Right hindlimb (tissue), 1 donor: ENCODE measurements around the gene GRK5.
A peak's percentile ranks its signal among the peaks of the same experiment; 100 is the strongest.

Experiments used
- DNase-seq: peaks from one replicate; pipeline ENCODE4 v3.0.0-alpha.2; 2018

Gene GRK5

GRCh38 chr10:119347181-119347974, 140.0 kb downstream of the GRK5 start:
- DNase-seq, result peak; percentile 13

GRCh38 chr10:119348106-119348505, 140.7 kb downstream of the GRK5 start:
- peak; percentile 3 for DNase-seq

GRCh38 chr10:119348516-119349240, 141.3 kb downstream of the GRK5 start:
- DNase-seq, result peak; percentile 26

- peak; percentile 21 for DNase-seq
Observed at GRCh38 chr10:119349341-119349740, 142.0 kb downstream of the GRK5 start.

GRCh38 chr10:119349937-119350501, 142.6 kb downstream of the GRK5 start:
- peak; percentile 34 for DNase-seq

- DNase-seq, result peak; percentile 78
Observed at GRCh38 chr10:119350502-119351097, 143.2 kb downstream of the GRK5 start.

GRCh38 chr10:119351189-119351588, 143.8 kb downstream of the GRK5 start:
- peak; percentile 8 for DNase-seq

- DNase-seq, result no peak
Observed at GRCh38 chr10:119352042-119352441, 144.7 kb downstream of the GRK5 start.

GRCh38 chr10:119352807-119353206, 145.4 kb downstream of the GRK5 start:
- DNase-seq, result peak; percentile 12

- DNase-seq, result peak; percentile 53
Observed at GRCh38 chr10:119353421-119353820, 146.1 kb downstream of the GRK5 start.

- no peak for DNase-seq
Observed at GRCh38 chr10:119355930-119356329, 148.6 kb downstream of the GRK5 start.

GRCh38 chr10:119357412-119358151, 150.2 kb downstream of the GRK5 start:
- DNase-seq, result no peak

- no peak for DNase-seq
Observed at GRCh38 chr10:119358152-119358512, 150.8 kb downstream of the GRK5 start.

- DNase-seq, result no peak
Observed at GRCh38 chr10:119358567-119358966, 151.2 kb downstream of the GRK5 start.

- no peak for DNase-seq
Observed at GRCh38 chr10:119359025-119359424, 151.7 kb downstream of the GRK5 start.

GRCh38 chr10:119360181-119360921, 153.0 kb downstream of the GRK5 start:
- no peak for DNase-seq

- no peak for DNase-seq
Observed at GRCh38 chr10:119361037-119361436, 153.7 kb downstream of the GRK5 start.

GRCh38 chr10:119362122-119362521, 154.8 kb downstream of the GRK5 start:
- DNase-seq, result no peak

GRCh38 chr10:119364645-119365600, 157.6 kb downstream of the GRK5 start:
- no peak for DNase-seq

GRCh38 chr10:119365773-119366599, 158.6 kb downstream of the GRK5 start:
- DNase-seq, result no peak
